Spleen (tissue), 11 donors: ENCODE results near the gene PRSS23. TPM values are rescaled to one million over a fixed set of nuclear protein-coding genes. Genes with fewer than 3 reads are reported as not detected.

Experiments
- DNase-seq: peaks from one replicate; pipeline ENCODE4 v3.0.0-alpha.2; 2020
- H3K27ac ChIP-seq, 8 donors: fragments of 200-600 bp; sonication (generic) in 7 of 8; 1 replicate in 4 of 8; 2 replicates in 4 of 8; pipeline versions ENCODE4 v1.5.0 to v1.8.0; 2016 to 2021; ENCODE audit warnings: inconsistent platforms in 4 of 8, mild to moderate bottlenecking in 4 of 8, moderate library complexity in 1 of 8
- H3K27me3 ChIP-seq, 7 donors: fragments of 200-600 bp; sonication (generic) in 6 of 7; replicated peaks in 1 of 7; 1 replicate in 4 of 7; 2 replicates in 3 of 7; pipeline versions ENCODE4 v1.5.0 to v1.8.0; 2016 to 2021; ENCODE audit warnings: inconsistent platforms in 3 of 7, mild to moderate bottlenecking in 1 of 7
- H3K36me3 ChIP-seq, 6 donors: fragments of 200-600 bp; sonication (generic) in 5 of 6; 1 replicate in 4 of 6; 2 replicates in 2 of 6; pipeline versions ENCODE4 v1.5.0 to v1.8.0; 2016 to 2021; ENCODE audit warnings: inconsistent platforms in 2 of 6
- H3K4me1 ChIP-seq, 6 donors: fragments of 200-600 bp; sonication (generic) in 5 of 6; 1 replicate in 3 of 6; 2 replicates in 3 of 6; pipeline versions ENCODE4 v1.5.0 to v1.8.0; 2016 to 2021; ENCODE audit warnings: inconsistent platforms in 3 of 6
- H3K4me3 ChIP-seq, 8 donors: fragments of 200-600 bp; sonication (generic) in 7 of 8; 1 replicate in 4 of 8; 2 replicates in 4 of 8; pipeline versions ENCODE4 v1.5.0 to v1.8.0; 2016 to 2021; ENCODE audit warnings: inconsistent platforms in 4 of 8, mild to moderate bottlenecking in 4 of 8, moderate library complexity in 2 of 8
- H3K9me3 ChIP-seq, 8 donors: fragments of 200-600 bp; sonication (generic) in 7 of 8; 1 replicate in 4 of 8; 2 replicates in 4 of 8; pipeline versions ENCODE4 v1.5.0 to v1.8.0; 2016 to 2021; ENCODE audit warnings: inconsistent platforms in 4 of 8
- POLR2A ChIP-seq, 3 donors: fragments of 450-650 bp; IDR thresholded peaks; one replicate each; pipeline ENCODE4 v1.5.1; 2017; ENCODE audit warnings: antibody characterized with exemption in 3 of 3, mild to moderate bottlenecking in 1 of 3
- POLR2AphosphoS5 ChIP-seq, 3 donors: sonication (generic); formaldehyde crosslinking; IDR thresholded peaks; one replicate each; pipeline ENCODE4 v1.5.1; 2017; ENCODE audit warnings: antibody characterized with exemption in 3 of 3
- WGBS, 5 donors: extraction: QIAGEN DNeasy Blood & Tissue Kit in 3 of 5; methylation state at CpG; one replicate each; pipeline versions ENCODE4 v1.1.5 to v1.1.7; 2013 to 2018; 5-methylcytosine and 5-hydroxymethylcytosine counted together
- intact Hi-C: fragments of 100-400 bp; cut with DNase I; formaldehyde crosslinking; loops from one replicate; pipeline ENCODE4 v1.15.0; 2023; ENCODE audit warnings: low total_unique reads
- polyA plus RNA-seq, 3 donors: library from polyadenylated mRNA; stranded (reverse); fragments of 200-250 nt; gene quantifications; one replicate each; pipeline ENCODE4 v1.2.1, GENCODE V29; 2013
- total RNA-seq, 7 donors: library from RNA; depleted of rRNA in 3 of 7; stranded (reverse); fragments of >200 nt in 3 of 7; fragmentation: NEBNext Ultra II Directional in 4 of 7; extraction: Animal tissue kit (Norgen Biotek cat#: 25700) in 4 of 7; gene quantifications; one replicate each; pipeline versions ENCODE4 v1.1.0 to v1.2.1, GENCODE V29; 2016 to 2021
- TF ChIP-seq, protein P1 (sequence below), 11 experiments: fragments of 200-600 bp in 7 of 11; fragments of 450-650 bp in 4 of 11; sonication (generic) in 4 of 11; IDR thresholded peaks in 8 of 11; conservative IDR thresholded peaks in 3 of 11; 1 replicate in 7 of 11; 2 replicates in 4 of 11; pipeline versions ENCODE4 v1.4.0 to v1.8.0; 2016 to 2021; ENCODE audit warnings: antibody characterized with exemption in 11 of 11, inconsistent platforms in 4 of 11, mild to moderate bottlenecking in 1 of 11
- donor health status: healthy with polysubstance abuse.
- donor health status: DM: no; HTN: no; CAD: no; lungs with moderate emphysema.
- donor health status: DM: no; HTN: no; CAD: no.
- donor health status: Bipolar disorder and iron deficiency.
- donor health status: healthy.
- donor health status: DM: no; HTN: no; CAD: no.
- donor health status: DM: yes; HTN: yes; CAD: no.

PRSS23 gene
- total and polyA plus RNA-seq, 10 donors: 1.5 to 28.0 (median 12.1) TPM

DNA sequence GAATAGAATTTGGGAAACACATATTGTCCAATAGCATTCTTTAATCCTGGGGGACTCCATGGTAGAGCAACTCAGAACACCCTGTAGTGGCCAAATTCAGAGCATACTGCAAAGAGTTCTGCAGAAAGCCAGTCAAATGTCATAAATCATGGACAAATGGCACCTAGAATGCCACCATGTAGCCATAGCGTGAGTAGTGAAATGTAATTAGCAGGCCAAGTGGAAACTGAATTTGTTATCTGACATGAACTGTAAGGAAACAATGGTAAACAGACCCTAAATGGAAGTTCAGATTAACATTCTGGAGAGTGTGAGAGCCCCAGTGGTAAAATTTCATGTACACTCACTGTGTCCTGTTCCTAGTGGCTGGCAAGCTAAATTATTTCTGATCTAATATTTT, 7.0 kb upstream of the PRSS23 start:
- Histone ChIP-seq H3K4me1 (no peaks in the 10 kb centered on the region), H3K4me3 (no peak overlapping the region), H3K27ac (no peak overlapping the region), H3K27me3 (peaks cover 0 to 1% (median 0%) of the 10 kb centered on the region in 7 donors), H3K9me3 (no peaks in the 10 kb centered on the region), H3K36me3 (no peaks in the 10 kb centered on the region)
- no peak for DNase-seq
- WGBS, 5 donors: 72 to 94% (median 88%) methylated on average over 1 of the region's 1 CpG
- no peak for TF ChIP-seq POLR2A (IDR thresholded peaks at IDR 0.05)
- TF ChIP-seq, protein P1, sequence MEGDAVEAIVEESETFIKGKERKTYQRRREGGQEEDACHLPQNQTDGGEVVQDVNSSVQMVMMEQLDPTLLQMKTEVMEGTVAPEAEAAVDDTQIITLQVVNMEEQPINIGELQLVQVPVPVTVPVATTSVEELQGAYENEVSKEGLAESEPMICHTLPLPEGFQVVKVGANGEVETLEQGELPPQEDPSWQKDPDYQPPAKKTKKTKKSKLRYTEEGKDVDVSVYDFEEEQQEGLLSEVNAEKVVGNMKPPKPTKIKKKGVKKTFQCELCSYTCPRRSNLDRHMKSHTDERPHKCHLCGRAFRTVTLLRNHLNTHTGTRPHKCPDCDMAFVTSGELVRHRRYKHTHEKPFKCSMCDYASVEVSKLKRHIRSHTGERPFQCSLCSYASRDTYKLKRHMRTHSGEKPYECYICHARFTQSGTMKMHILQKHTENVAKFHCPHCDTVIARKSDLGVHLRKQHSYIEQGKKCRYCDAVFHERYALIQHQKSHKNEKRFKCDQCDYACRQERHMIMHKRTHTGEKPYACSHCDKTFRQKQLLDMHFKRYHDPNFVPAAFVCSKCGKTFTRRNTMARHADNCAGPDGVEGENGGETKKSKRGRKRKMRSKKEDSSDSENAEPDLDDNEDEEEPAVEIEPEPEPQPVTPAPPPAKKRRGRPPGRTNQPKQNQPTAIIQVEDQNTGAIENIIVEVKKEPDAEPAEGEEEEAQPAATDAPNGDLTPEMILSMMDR (IDR thresholded peaks at IDR 0.05 in 8 of 11, conservative IDR thresholded peaks at IDR 0.05 in 3 of 11): no peak
- TF ChIP-seq POLR2AphosphoS5 (IDR thresholded peaks at IDR 0.05): no peak
- intact Hi-C loops: no loop called here

DNA sequence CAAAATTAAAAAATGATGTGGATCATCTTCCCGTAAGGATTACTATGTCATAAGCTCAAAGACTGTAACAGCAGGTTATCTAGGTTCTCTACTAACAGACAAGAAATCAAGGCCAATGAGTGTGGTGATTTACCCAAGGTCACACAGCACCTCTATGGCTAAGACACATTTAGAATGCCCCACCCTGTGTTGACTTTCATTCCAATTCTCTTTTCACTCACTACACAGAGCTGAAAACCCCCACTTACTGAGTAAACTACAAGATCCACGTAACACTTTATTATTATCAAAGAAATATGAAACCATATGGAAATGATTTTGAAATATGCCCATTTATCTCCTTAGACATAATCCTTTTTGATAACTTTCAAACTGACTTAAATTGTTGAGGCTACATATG, 4.8 kb upstream of the PRSS23 start:
- WGBS, 5 donors: 86 to 94% (median 91%) methylated on average over 2 of the region's 2 CpGs

DNA sequence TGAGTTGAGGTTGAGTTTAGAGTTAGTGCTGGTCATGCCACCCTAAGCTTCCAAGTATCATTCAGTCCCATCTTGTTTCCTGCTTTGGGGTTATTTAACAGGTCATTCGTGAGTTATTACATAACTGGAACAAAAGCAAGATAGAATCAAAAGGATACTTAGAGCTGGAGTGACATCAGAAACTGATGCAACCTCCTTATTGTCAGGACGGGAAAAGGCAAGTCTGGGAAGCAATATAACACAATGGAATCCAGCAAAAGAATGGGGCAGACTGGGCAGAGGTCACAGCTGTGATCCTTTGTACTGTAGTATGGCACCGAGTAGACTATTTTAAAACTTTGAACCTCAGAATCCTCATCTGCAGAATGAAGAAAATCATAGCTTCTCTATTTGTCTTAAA, 4.4 kb upstream of the PRSS23 start:
- no peaks in the 10 kb centered on the region for H3K9me3 ChIP-seq
- no peak for DNase-seq
- TF ChIP-seq, protein P1 (IDR thresholded peaks at IDR 0.05 in 8 of 11, conservative IDR thresholded peaks at IDR 0.05 in 3 of 11): no peak
- TF ChIP-seq POLR2AphosphoS5 (IDR thresholded peaks at IDR 0.05) (no peak), POLR2A (IDR thresholded peaks at IDR 0.05) (no peak)
- H3K4me3 ChIP-seq: no peak overlapping the region
- H3K36me3 ChIP-seq: no peaks in the 10 kb centered on the region
- intact Hi-C loops: no loop called here
- H3K27me3 ChIP-seq: peaks cover 0 to 28% (median 13%) of the 10 kb centered on the region in 7 donors
- 58 to 82% (median 67%) methylated on average over 3 of the region's 3 CpGs for WGBS, 5 donors
- H3K27ac ChIP-seq: no peak overlapping the region
- peaks cover 0 to 14% (median 12%) of the 10 kb centered on the region in 6 donors for H3K4me1 ChIP-seq

More for the DNA sequence above, 4.8 kb upstream of the PRSS23 start:
- DNase-seq: no peak
- Histone ChIP-seq H3K36me3 (no peaks in the 10 kb centered on the region), H3K4me3 (no peak overlapping the region), H3K4me1 (peaks cover 0 to 10% (median 7%) of the 10 kb centered on the region in 6 donors), H3K9me3 (no peaks in the 10 kb centered on the region), H3K27me3 (peaks cover 0 to 24% (median 10%) of the 10 kb centered on the region in 7 donors), H3K27ac (no peak overlapping the region)
- intact Hi-C loops: no loop called here
- TF ChIP-seq POLR2A (IDR thresholded peaks at IDR 0.05): no peak
- TF ChIP-seq, protein P1 (IDR thresholded peaks at IDR 0.05 in 8 of 11, conservative IDR thresholded peaks at IDR 0.05 in 3 of 11): no peak
- TF ChIP-seq POLR2AphosphoS5 (IDR thresholded peaks at IDR 0.05): no peak

DNA sequence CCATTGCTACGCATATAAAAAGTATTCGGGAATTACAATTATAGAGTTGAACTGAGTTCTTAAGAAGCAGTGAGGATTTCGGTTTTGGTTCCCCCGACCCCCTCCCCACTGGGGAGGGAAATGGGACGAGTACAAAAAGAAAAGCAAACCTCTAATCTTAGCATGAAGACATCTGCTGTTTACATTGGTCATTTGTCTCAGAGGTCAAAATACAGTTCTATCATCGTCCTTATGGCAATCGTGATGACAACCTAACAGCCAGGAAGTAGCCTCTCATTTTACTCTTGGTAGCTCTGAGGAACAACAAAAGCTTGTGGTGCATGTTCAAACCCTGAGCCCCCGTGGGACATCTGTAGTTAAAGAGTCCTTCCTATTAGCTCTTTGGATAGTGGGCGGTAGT, 3.2 kb upstream of the PRSS23 start:
- Histone ChIP-seq H3K27ac (no peak overlapping the region), H3K4me1 (peaks cover 0 to 26% (median 15%) of the 10 kb centered on the region in 6 donors), H3K4me3 (no peak overlapping the region), H3K9me3 (no peaks in the 10 kb centered on the region), H3K36me3 (no peaks in the 10 kb centered on the region), H3K27me3 (peaks cover 0 to 40% (median 15%) of the 10 kb centered on the region in 7 donors)
- no peak for TF ChIP-seq POLR2AphosphoS5 (IDR thresholded peaks at IDR 0.05)
- TF ChIP-seq, protein P1 (IDR thresholded peaks at IDR 0.05 in 8 of 11, conservative IDR thresholded peaks at IDR 0.05 in 3 of 11): no peak
- TF ChIP-seq POLR2A (IDR thresholded peaks at IDR 0.05): no peak
- intact Hi-C loops: no loop called here
- DNase-seq: no peak
- 63 to 80% (median 74%) methylated on average over 9 of the region's 9 CpGs for WGBS, 5 donors
